ENCODE measurements around the gene SERPINF2.
"Not testable (repeated sequence)": the region's sequence is repeated elsewhere in the genome, so short reads cannot be mapped to it uniquely, and the experiment has no call there.

SERPINF2 gene

DNA sequence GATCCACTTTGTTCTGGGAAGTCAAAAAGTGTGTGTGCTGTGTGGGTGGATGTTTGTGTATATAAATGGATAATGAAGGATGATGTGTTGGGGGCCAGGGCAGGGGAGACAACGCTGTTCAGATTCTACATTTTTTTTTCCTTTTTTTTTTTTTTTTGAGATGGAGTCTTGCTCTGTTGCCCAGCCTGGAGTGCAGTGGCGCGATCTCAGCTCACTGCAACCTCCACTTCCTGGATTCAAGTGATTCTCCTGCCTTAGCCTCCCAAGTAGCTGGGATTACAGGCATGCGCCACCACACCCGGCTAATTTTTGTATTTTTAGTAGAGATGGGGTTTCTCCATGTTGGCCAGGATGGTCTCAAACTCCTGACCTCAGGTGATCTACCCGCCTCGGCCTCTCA is 22.0 kb downstream of the SERPINF2 start:
- not testable (repeated sequence) for DNase-seq

DNA sequence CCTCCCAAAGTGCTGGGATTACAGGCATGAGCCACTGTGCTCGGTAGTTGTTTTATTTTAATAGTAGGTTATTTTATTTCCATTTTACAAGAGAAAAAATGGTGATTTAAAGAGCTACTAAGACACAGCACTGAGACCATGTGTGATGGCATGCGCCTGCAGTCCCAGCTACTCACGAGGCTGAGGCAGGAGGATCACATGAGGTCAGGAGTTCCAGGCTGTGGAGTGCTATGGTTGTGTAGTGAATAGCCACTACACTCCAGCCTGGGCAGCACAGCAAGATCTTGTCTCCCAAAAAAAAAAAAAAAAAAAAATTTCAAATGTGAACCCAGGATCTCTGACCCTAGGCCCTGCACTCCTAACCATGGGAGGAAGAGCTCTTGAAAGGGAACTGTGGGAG is 22.9 kb downstream of the SERPINF2 start:
- no peak for DNase-seq

DNA sequence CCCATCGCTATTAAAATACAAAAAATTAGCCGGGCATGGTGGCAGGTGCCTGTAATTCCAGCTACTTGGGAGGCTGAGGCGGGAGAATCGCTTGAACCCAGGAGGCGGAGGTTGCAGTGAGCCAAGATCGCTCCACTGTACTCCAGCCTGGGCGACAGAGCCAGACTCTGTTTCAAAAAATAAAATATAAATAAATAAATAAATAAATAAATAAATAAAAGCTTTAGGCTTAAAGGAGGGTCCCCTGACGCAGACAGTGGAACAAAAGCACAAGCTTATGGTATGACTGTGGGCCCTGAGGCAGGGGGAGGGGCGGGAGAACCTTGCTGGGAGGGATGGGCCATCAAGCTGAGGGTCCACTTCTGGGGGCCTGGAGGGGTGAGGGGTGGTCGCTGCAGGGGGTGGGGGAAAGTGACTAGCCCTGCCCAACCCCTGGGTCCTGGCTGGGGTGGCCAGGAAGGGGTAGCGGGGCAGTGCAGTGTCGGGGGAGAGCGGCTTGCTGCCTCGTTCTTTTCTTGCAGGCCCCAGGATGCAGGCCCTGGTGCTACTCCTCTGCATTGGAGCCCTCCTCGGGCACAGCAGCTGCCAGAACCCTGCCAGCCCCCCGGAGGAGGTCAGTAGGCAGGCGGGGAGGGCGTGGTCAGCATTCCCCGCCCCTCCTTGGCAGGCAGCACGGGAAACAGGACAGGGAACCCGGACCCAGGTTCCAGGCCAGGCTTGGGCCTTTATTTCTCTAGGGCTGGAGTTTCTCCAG is 23.9 kb downstream of the SERPINF2 start:
- no peak for DNase-seq

DNA sequence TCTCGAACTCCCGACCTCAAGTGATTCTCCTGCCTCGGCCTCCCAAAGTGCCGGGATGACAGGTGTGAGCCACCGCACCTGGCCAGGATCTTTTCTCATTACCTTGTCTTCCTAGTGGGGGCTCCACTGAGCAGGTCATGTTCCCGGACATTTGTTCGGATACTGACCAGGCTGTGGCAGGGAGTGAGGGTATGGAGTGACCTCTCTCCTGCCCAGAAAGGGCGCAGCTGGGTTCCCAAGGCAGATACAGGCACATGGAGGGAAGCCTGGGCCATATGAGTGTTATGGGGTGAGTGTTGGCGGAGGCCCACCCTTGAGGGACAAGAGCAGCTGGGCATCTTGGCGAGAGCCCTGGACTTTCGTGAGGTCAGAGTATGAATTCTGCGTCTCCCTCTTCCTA is 24.7 kb downstream of the SERPINF2 start:
- no peak for DNase-seq

DNA sequence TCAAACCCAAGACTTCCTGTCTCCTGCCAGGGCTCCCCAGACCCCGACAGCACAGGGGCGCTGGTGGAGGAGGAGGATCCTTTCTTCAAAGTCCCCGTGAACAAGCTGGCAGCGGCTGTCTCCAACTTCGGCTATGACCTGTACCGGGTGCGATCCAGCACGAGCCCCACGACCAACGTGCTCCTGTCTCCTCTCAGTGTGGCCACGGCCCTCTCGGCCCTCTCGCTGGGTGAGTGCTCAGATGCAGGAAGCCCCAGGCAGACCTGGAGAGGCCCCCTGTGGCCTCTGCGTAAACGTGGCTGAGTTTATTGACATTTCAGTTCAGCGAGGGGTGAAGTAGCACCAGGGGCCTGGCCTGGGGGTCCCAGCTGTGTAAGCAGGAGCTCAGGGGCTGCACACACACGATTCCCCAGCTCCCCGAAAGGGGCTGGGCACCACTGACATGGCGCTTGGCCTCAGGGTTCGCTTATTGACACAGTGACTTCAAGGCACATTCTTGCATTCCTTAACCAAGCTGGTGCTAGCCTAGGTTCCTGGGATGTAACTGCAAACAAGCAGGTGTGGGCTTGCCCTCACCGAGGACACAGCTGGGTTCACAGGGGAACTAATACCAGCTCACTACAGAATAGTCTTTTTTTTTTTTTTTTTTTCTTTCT is 27.3 kb downstream of the SERPINF2 start:
- DNase-seq, result peak in 1 of 2 experiments; percentile 53

DNA sequence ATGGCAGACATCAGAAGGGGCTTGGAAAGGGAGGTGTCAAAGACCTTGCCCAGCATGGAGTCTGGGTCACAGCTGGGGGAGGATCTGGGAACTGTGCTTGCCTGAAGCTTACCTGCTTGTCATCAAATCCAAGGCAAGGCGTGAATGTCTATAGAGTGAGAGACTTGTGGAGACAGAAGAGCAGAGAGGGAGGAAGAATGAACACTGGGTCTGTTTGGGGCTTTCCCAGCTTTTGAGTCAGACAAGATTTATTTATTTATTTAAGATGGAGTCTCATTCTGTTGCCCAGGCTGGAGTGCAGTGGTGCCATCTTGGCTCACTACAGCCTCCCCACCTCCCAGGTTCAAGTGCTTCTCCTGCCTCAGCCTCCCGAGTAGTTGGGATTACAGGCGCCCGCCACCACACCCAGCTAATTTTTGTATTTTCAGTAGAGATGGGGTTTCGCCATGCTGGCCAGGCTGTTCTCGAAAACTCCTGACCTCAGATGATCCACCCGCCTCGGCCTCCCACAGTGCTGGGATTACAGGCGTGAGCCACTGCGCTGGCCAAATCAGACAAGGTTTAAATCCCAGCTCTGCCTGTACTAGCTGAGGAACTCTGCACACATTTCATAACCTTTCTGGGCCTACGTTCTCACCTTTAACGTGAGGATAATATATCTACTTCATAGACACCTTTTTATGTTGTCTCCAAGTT is 30.5 kb downstream of the SERPINF2 start:
- not testable (repeated sequence) for DNase-seq

DNA sequence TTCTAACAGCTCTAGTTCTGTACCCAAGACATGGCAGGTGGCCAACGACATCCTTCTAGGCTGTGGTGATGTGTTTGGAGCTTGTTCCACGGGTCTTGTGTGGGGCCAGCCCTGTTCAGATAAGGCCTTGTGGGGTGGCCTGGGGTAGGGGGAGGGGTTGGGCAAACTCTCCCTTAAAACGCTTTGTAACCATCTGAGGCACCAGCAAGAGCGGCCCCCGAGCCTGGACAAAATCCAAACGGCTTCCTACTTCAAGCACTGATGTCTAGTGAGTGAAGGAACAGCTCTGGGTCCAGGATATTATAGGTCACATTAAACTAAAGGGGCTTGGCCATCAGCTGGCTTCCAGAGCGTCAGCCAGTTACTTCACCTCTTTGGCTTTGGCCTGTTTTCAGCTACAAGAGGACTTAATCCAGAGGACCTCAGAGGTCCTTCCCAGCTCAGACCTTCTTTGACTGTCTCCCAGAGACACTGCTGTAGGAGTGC is 31.1 kb downstream of the SERPINF2 start:
- DNase-seq, result no peak

DNA sequence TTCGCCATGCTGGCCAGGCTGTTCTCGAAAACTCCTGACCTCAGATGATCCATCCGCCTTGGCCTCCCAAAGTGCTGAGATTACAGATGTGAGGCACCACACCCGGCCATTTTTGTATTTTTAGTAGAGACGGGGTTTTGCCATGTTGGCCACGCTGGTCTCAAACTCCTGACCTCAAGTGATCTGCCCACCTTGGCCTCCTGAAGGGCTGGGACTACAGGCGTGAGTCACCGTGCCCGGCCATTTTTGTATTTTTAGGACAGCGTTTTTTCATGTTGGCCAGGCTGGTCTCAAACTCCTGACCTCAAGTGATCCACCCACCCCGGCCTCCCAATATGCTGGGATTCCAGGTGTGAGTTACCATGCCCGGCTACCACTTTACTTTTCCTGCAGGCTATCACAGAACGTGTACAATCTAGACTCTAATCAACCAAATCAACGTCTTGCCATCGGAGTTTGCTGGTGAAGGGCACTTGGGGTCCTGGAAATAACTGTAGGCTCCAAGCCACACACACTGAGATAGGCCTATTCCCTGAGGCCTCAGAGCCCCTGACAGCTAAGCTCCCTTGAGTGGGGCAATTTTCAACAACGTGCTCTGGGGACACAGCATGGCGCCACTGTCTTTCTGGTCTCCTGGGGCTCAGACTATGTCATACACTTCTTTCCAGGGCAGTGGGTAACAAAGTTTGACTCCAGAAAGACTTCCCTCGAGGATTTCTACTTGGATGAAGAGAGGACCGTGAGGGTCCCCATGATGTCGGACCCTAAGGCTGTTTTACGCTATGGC is 31.9 kb downstream of the SERPINF2 start:
- DNase-seq, result no peak

DNA sequence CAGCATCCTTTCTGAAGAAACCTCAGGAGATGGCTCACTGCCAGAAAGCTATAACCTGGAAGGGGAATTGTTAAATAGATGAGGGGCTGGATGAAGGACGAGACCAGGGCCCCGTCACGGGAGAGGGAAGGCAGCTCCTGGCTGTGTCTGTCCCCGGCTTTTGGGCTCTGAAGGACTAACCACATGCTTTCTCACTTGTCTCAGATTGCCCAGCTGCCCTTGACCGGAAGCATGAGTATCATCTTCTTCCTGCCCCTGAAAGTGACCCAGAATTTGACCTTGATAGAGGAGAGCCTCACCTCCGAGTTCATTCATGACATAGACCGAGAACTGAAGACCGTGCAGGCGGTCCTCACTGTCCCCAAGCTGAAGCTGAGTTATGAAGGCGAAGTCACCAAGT is 33.7 kb downstream of the SERPINF2 start:
- no peak for DNase-seq

DNA sequence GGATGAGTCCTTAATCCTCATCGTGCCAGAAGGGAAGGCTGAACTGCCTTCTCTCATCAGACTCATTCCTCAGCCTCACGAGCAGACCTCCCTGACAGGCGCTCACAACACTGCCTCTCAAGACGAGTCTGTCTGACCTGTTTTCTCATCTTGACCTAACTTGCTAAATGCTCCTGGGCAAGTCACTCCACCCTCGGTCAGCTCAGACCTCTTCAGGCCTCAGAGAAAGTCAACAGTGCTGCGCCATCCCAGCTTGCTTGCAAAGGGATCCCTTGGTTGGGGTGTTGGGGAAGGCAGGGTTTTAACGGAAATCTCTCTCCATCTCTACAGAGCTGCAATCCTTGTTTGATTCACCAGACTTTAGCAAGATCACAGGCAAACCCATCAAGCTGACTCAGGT is 34.2 kb downstream of the SERPINF2 start:
- no peak for DNase-seq

DNA sequence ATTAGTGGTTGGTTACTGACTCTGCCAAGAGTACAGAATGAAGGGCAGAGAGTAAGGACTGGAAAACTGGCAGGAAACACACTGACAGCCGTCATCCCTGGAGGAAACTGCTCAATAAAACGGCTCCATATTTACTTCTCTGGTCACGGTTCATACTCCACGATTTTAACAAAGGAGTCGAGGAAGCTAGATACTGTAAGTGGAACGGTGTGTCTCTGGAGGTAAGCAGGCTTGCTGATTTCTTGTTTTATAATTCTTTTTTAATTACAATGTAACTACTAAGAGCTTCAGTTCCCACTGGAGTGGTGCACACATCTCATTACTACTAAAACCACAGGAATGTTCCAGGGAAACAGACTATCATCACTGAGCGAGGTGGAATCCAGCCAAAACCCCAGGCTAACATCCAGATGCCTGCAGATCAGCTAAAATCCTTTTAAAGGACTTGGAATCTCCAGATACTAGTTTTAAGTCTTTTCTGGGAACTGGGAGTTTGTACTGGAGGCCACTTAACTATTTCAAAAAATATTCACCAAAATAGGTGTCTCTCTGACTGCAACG is 37.0 kb downstream of the SERPINF2 start:
- peak in 1 of 2 experiments; percentile 8 for DNase-seq

DNA sequence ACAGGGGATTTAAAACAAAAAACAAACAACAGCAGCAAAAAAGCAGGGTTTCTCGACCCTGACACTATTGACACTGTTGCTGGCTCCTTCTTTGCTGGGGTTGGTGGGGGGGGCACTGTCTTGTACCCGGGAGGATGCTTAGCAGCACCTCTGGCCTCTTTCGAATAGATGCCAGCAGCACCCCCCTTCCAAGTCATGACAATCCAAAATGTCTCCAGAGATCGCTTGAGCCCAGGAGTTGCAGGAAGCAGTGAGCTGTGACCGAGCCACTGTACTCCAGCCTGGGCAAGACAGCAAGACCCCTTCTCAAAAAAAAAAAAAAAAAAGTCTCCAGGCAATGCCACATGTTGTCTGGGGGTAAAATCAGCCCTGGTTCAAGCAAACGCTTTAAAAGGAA is 39.5 kb downstream of the SERPINF2 start:
- DNase-seq, result no peak

DNA sequence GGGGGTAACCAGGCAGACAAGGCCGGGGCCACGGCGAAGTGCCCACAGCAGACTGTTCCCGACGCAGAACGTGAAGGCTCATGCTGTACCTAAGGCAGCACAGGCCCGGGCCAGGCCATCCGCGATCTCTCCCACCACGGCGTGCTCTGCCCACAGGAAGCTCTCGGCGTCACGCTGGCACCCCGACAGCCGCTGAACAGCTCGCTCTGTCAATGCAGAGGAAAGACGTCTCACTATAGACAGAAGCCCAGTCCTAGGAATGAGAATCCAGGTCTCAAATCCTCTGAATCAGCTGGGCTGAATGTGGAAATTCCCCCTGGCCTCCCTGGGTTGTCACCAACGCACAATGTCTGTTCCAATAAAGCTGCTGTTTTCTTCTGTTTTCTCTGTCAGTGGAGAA is 40.6 kb downstream of the SERPINF2 start:
- no peak for DNase-seq

DNA sequence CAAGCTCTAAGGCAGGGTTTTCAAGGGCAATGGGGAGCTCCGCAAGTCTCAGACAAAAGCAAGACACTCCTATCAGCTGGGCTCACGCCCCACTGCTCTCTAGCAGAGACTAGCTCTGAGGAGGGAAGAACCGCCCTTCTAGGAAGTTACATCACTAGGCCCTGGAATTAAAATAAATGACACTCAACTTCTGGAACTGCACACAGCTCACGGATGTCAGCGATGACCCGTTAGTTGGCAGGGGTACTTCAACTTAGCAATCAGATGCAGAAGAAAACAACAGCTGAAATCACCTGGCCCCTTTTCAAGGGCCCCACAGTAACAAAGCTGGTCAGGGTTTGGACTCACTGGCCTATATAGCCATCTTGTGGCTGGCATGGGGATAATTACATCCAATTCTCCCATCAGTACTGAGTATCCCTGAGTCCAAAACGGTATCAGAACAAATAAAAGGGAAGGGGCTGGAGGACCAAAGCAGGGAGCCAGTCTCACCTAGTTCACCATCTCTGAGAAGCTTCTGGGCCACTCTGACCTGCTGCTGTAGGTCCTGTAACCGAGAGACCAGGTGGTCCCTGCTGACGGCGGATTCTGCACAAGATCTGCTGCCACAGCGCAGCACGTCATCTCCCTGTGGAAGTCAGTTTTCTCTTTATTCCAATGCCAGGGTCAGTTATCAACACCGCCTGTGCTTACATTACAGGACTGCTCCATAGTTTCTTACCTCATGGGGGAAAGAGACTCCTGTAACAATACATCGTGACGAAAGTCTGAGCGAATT is 41.4 kb downstream of the SERPINF2 start:
- peak in 1 of 2 experiments; percentile 38 for DNase-seq

DNA sequence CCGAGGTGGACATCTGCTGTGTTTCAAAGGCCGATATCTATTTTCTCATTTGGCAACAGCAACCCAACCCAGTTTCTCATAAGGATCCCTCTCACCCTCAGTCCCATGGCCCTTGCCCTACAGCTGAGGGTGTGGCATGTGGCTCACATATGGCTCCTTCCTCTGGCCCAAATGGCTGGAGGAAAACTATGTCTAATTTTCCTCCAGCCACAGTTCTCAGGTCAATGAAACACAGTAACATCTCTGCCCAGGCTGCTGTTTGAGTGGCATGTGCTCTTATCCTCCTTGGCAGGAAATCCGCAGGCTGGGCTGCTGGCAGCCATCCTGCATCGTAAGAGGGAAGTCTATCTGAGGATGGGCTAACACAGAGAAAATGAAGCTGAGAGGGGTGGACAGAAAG is 43.3 kb downstream of the SERPINF2 start:
- DNase-seq, result no peak

DNA sequence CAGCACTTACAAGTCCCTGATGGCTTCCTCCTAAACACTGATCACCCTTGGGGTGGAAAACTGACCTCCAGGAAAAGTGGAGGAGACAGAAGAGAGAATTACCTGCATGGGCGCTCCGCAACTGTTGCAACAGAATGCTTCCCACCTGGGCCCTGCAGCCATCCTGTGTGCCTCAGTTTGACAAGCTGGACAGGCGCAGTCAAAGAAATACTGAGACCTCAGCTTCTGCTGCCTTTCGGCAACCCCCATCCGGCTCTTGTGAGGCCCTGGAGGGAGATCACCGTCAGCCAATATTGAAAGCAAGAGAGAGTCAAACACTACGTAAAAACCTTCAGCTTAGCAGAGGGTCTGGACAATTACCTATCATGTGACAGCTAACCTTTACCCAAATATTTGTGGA is 44.0 kb downstream of the SERPINF2 start:
- DNase-seq, result no peak

DNA sequence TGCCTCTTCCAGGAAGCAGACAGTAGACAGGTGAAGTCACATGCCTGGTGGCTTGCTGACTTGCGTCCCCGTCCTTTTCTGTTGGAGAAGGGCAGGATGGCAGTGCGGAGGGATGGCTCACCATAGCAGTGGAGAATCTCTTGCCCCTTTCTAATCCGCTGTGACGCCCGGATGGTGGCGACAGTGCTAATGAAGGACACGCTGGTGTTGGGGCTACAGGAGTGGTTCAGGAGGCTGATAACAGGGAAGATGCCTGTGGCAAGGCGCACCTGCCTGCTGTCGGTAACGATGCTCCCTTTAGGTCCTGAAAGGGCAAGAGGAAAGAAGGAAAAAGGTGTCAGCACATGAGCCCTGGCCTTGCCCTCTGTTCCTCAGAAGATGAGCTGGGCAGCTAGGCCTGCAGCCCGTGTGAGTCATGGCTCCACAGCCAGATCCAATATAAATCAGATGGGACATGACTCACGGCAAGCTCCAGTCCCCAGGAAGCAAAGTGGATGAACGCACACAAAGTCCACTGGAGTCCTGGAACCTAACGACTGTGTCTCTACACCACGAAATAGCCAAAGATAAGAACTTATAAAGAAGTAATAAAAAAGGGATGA is 44.7 kb downstream of the SERPINF2 start:
- no peak for DNase-seq

DNA sequence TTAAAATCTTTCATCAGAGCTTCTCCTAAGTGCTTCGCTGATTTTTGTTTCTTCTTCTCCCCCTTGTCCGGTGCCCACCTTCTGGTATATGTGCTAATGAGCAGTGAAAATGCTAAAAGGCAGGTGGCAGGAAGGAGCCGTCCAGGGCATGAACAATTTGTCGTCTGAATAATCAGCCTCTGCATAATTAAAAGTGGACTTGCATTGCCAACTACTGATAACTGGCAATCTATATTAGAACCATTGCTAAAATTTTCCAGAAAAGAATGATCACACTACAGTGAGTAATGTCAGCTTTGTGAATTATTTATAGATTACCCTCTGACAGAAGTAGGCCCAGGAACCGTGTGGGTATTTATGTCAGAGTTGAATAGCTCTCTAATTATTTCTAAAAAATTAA is 47.3 kb downstream of the SERPINF2 start:
- peak; percentile 16 to 66 for DNase-seq

DNA sequence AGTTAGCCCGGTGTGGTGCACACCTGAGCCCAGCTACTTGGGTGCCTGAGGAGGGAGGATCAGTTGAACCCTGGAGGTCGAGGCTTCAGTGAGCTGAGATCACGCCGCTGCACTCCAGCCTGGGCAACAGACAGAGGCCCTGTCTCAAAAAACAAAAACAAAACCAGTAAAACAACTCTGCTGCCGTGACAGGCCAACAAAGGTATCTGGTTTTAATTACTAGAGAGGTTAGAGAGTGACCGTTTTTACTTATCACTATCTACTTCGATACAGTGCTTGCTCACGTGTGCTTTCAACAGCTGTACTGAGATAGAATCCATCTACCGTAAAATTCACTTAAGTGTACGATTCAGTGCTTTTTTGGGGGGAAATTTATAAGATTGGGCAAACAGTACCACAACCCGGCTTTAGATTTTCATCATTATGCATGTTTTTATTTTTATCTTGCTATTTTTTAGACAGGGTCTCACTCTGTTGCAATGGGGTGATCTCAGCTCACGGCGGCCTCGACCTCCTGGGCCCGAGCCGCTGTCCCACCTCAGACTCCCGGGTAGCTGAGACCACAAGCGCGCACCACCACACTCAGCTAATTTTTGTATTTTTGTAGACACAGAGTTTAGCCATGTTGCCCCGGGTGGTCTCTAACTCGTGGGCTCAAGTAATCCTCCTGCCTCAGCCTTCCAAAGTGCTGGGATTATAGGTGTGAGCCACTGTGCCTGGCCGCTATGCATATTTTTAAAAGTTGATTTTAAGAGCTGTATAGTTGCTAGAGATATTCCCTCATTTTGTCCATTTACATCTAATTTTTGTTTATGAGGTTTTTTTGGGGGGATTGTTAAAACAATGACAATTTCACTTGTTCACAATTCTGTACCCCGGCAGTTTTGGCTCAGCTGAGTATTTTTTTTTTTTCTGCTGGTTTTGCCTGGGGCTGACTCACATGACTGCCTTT is 50.1 kb downstream of the SERPINF2 start:
- no peak for DNase-seq

DNA sequence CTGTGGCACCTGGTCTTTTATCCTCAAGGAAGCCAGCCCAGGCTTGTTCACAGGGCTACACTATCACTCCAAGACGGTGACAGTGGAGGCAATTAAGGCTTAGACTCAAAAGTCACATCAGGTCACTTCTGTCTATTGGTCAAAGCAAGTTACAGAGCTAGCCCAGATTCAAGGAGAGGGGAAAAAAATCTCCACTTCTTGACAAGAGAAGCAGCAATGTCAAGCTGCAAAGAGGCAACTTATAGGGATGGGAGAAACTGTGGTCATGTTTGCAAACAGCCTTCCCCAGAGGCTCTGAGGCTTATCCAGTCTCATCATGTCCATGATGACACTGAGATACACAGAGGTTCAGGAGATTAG is 50.8 kb downstream of the SERPINF2 start:
- peak in 1 of 2 experiments; percentile 50 for DNase-seq

Measured in NCI-H2081 (cell line).